ENCODE data around the gene EVC. TPM values are rescaled to one million over a fixed set of nuclear protein-coding genes. Genes with fewer than 3 reads are reported as not detected.

EVC gene
- total and polyA plus RNA-seq, 2 experiments from 2014 or later: 2.5 to 45.3 TPM

DNA sequence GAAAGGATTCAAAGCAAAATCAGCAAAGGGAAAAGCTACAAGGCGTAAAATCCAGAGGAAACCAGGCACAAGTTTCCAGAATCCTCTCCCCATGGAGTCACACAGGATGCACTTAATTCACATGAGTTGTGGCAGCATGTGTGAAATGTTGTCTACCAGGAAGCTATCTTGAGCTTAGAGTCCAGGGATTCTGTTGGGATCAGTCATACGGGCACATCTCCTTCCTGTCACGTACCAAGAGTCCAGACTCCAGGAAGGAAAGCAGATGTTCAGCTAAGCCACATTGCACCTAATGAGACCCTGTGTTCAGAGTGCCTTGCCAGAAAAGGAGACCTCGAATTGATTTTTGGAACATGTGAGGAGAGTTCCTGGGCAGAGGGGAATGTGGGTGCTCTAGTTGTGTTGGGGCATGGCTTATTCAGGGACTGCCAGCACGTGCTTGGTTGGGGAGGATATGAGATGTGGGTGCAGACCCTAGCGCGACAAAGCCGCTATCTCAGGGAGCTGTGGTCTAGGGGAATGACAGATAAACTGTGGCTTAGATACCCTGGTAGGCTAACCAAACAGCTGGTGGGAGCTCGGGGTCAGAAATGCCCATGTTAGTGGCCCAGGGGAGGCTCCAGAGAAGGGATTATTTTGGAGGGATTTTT is 70.0 kb downstream of the EVC start:
- TF ChIP-seq, protein P1, sequence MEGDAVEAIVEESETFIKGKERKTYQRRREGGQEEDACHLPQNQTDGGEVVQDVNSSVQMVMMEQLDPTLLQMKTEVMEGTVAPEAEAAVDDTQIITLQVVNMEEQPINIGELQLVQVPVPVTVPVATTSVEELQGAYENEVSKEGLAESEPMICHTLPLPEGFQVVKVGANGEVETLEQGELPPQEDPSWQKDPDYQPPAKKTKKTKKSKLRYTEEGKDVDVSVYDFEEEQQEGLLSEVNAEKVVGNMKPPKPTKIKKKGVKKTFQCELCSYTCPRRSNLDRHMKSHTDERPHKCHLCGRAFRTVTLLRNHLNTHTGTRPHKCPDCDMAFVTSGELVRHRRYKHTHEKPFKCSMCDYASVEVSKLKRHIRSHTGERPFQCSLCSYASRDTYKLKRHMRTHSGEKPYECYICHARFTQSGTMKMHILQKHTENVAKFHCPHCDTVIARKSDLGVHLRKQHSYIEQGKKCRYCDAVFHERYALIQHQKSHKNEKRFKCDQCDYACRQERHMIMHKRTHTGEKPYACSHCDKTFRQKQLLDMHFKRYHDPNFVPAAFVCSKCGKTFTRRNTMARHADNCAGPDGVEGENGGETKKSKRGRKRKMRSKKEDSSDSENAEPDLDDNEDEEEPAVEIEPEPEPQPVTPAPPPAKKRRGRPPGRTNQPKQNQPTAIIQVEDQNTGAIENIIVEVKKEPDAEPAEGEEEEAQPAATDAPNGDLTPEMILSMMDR (IDR thresholded peaks at IDR 0.05; ENCODE audit: low read depth, low read length): no peak

DNA sequence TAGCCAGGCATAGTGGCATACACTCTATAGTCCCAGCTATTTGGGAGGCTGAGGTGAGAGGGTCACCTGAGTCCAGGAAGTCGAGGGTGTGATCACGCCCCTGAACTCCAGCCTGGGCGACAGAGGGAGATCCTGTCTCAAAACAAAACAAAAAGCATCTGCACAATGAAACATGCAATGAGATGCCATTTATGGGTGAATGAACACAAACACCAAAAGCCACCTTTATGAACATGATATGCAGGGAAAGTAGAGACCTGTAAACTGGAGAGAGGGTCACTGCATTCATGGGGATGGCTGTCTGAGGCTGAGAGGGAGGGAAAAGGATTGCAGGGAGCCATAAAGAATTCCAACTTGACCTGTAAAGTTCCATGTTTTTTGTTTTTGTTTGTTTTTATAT is 70.7 kb downstream of the EVC start:
- Histone ChIP-seq H3K4me3 (no peak overlapping the region), H3K27ac (no peak overlapping the region), H3K27me3 (no peaks in the 10 kb centered on the region), H3K9me3 (ENCODE audit: low read depth) (no peaks in the 10 kb centered on the region), H3K4me1 (ENCODE audit: low read depth) (no peaks in the 10 kb centered on the region), H3K36me3 (no peaks in the 10 kb centered on the region)
- DNase-seq (ENCODE audit: low read depth in 1 of 2, low spot score in 1 of 2): no peak
- TF ChIP-seq, protein P1 (IDR thresholded peaks at IDR 0.05; ENCODE audit: low read depth, low read length): no peak

More for the DNA sequence above, 70.0 kb downstream of the EVC start:
- H3K4me3 ChIP-seq: no peak overlapping the region
- no peaks in the 10 kb centered on the region for H3K27me3 ChIP-seq
- peak in 1 of 2 donors; percentile 35 for DNase-seq (ENCODE audit: low read depth in 1 of 2, low spot score in 1 of 2)
- H3K4me1 ChIP-seq (ENCODE audit: low read depth): no peaks in the 10 kb centered on the region
- no peaks in the 10 kb centered on the region for H3K9me3 ChIP-seq (ENCODE audit: low read depth)
- no peak overlapping the region for H3K27ac ChIP-seq
- no peaks in the 10 kb centered on the region for H3K36me3 ChIP-seq

DNA sequence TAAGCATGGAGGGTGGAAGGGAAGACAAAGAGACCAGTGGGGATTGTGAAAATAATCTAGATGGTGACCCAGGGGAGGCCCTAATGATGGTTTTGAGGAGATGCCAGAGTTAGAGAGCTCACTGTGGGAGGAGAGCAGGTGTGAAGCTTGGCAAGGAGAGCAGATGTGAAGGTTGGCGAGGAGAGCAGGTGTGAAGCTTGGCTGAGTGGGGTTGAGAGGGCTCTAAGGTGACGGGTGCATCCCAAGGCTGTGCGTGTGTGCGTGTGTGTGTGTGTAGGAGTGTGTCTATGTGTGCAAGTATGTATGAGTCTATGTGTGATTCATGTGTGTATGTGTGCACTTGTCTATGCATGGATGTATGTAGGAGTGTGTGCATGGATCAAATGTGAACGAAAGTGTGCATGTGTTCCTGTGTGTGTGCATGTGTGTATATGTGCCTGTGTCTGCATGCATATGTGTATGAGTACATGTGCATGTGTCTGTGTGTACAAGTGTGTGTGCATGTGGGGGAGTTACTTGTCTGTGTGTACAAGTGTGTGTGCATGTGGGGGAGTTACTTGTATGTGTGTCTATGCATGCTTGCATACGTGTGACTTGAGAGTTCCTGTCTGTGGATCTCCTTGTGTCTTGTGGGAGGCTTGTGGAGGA is 72.0 kb downstream of the EVC start:
- H3K36me3 ChIP-seq: no peaks in the 10 kb centered on the region
- H3K4me3 ChIP-seq: no peak overlapping the region
- no peaks in the 10 kb centered on the region for H3K4me1 ChIP-seq (ENCODE audit: low read depth)
- no peaks in the 10 kb centered on the region for H3K27me3 ChIP-seq
- H3K9me3 ChIP-seq (ENCODE audit: low read depth): no peaks in the 10 kb centered on the region
- H3K27ac ChIP-seq: no peak overlapping the region
- DNase-seq (ENCODE audit: low read depth in 1 of 2, low spot score in 1 of 2): no peak
- TF ChIP-seq, protein P1 (IDR thresholded peaks at IDR 0.05; ENCODE audit: low read depth, low read length): no peak

DNA sequence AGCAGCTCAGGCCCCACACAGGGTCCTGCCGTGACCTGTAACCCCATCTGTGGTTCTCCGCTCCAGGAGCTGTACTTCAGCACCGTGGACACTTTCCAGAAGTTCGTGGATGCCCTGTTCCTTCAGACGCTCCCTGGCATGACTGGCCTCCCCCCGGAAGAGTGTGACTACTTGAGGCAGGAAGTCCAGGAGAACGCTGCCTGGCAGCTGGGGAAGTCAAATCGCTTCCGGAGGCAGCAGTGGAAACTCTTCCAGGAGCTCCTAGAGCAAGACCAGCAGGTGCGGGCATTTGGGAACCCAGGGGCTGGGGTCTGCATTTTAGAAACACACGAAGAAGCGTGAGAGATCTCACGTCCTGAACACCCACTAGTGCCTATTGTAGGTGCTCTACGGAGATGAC is 72.5 kb downstream of the EVC start:
- TF ChIP-seq, protein P1 (IDR thresholded peaks at IDR 0.05; ENCODE audit: low read depth, low read length): no peak
- no peaks in the 10 kb centered on the region for H3K9me3 ChIP-seq (ENCODE audit: low read depth)
- no peak overlapping the region for H3K27ac ChIP-seq
- H3K4me3 ChIP-seq: no peak overlapping the region
- H3K36me3 ChIP-seq: no peaks in the 10 kb centered on the region
- DNase-seq (ENCODE audit: low read depth in 1 of 2, low spot score in 1 of 2): no peak
- no peaks in the 10 kb centered on the region for H3K4me1 ChIP-seq (ENCODE audit: low read depth)
- no peaks in the 10 kb centered on the region for H3K27me3 ChIP-seq

- Histone ChIP-seq H3K36me3 (no peaks in the 10 kb centered on the region), H3K4me3 (no peak overlapping the region), H3K27me3 (no peaks in the 10 kb centered on the region), H3K27ac (no peak overlapping the region), H3K9me3 (ENCODE audit: low read depth) (no peaks in the 10 kb centered on the region), H3K4me1 (ENCODE audit: low read depth) (no peaks in the 10 kb centered on the region)
- TF ChIP-seq, protein P1 (IDR thresholded peaks at IDR 0.05; ENCODE audit: low read depth, low read length): no peak
- DNase-seq (ENCODE audit: low read depth in 1 of 2, low spot score in 1 of 2): no peak
These were observed 73.0 kb downstream of the EVC start for GRCh38 chr4:5784021-5784420.

Data from cardiac muscle cell (in vitro differentiated cells and primary cell).